Measurements from ENCODE around the gene TLE5. TPM values are rescaled to one million over a fixed set of nuclear protein-coding genes. Genes with fewer than 3 reads are reported as not detected.

Gene TLE5
- total and polyA plus RNA-seq, 9 of the 15 experiments (the other 6 are each of a cell fraction or from before 2014, with no cell fraction given) = 2.0 to 347 (median 235) TPM

DNA sequence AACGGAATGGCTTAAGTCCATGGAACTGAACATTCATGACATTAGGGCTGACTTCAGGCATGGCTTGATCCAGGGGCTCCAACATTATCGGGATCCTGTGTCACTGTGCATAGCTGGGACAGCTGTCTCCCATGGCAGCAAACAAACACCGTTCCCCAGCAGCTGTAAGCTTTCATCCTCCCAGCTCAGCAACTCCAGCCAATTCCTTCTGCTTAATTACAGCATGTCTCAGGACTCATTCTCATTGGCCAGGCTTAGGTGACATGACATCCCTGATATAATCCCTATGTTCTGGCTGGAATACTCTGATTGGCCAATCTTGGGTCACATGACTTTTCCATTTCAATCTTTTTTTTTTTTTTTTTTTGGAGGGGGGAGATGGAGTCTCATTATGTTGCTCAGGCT is 10.9 kb upstream of the TLE5 start (continued):
- peak; percentile 43 to 46; a peak in 3 of 4 replicates for TF ChIP-seq NRF1 (conservative IDR thresholded peaks at IDR 0.05 in 1 of 2, IDR thresholded peaks at IDR 0.05 in 1 of 2)
- no peak for TF ChIP-seq CBFA2T3 (IDR thresholded peaks at IDR 0.05)
- peak; percentile 48 for TF ChIP-seq SMAD1 (IDR thresholded peaks at IDR 0.05; ENCODE audit: low read depth, low read length, partially characterized antibody)
- peak; percentile 39; the same call in 1 of the 2 replicates for TF ChIP-seq ATF7 (IDR thresholded peaks at IDR 0.05)
- TF ChIP-seq POLR2A (conservative IDR thresholded peaks at IDR 0.05) = 0 out of 2 replicates have a peak, but pooled peaks have one; percentile 21
- no peak for TF ChIP-seq CCAR2 (IDR thresholded peaks at IDR 0.05; ENCODE audit: low read depth, low read length)
- TF ChIP-seq BCOR (IDR thresholded peaks at IDR 0.05) = peak; percentile 86
- TF ChIP-seq COPS2 (conservative IDR thresholded peaks at IDR 0.05) = no peak
- no peak for TF ChIP-seq CSDE1 (IDR thresholded peaks at IDR 0.05)
- TF ChIP-seq RAD51 (IDR thresholded peaks at IDR 0.05; ENCODE audit: borderline replicate concordance, low read depth) = peak; percentile 96
- TF ChIP-seq POLR2B (IDR thresholded peaks at IDR 0.05; ENCODE audit: low read depth, partially characterized antibody) = no peak
- TF ChIP-seq RFX5 (IDR thresholded peaks at IDR 0.05; ENCODE audit: low read depth, low read length) = 0 out of 2 replicates have a peak, but pooled peaks have one; percentile 24
- no peak for TF ChIP-seq ADNP (tag; IDR thresholded peaks at IDR 0.05)
- peak; percentile 51; the same call in 1 of the 2 replicates for TF ChIP-seq PHF21A (IDR thresholded peaks at IDR 0.05; ENCODE audit: borderline replicate concordance, low read depth)
- TF ChIP-seq, protein P1, sequence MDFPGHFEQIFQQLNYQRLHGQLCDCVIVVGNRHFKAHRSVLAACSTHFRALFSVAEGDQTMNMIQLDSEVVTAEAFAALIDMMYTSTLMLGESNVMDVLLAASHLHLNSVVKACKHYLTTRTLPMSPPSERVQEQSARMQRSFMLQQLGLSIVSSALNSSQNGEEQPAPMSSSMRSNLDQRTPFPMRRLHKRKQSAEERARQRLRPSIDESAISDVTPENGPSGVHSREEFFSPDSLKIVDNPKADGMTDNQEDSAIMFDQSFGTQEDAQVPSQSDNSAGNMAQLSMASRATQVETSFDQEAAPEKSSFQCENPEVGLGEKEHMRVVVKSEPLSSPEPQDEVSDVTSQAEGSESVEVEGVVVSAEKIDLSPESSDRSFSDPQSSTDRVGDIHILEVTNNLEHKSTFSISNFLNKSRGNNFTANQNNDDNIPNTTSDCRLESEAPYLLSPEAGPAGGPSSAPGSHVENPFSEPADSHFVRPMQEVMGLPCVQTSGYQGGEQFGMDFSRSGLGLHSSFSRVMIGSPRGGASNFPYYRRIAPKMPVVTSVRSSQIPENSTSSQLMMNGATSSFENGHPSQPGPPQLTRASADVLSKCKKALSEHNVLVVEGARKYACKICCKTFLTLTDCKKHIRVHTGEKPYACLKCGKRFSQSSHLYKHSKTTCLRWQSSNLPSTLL (IDR thresholded peaks at IDR 0.05) = no peak
- TF ChIP-seq, protein P2, sequence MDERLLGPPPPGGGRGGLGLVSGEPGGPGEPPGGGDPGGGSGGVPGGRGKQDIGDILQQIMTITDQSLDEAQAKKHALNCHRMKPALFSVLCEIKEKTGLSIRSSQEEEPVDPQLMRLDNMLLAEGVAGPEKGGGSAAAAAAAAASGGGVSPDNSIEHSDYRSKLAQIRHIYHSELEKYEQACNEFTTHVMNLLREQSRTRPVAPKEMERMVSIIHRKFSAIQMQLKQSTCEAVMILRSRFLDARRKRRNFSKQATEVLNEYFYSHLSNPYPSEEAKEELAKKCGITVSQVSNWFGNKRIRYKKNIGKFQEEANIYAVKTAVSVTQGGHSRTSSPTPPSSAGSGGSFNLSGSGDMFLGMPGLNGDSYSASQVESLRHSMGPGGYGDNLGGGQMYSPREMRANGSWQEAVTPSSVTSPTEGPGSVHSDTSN (CRISPR knock-in tag; IDR thresholded peaks at IDR 0.05; ENCODE audit: low read depth) = no peak
- TF ChIP-seq, protein P2 (tag; conservative IDR thresholded peaks at IDR 0.05; ENCODE audit: low read depth) = peak; percentile 60
- TF ChIP-seq FOXJ2 (tag; IDR thresholded peaks at IDR 0.05) = peak; percentile 98
- TF ChIP-seq RBM25 (IDR thresholded peaks at IDR 0.05; ENCODE audit: low read depth, low read length, severe bottlenecking) = peak; percentile 97
- no peak for TF ChIP-seq MAFF (IDR thresholded peaks at IDR 0.05; ENCODE audit: low read length)
- peak; percentile 23 for TF ChIP-seq SAP30 (IDR thresholded peaks at IDR 0.05; ENCODE audit: borderline replicate concordance, insufficient read depth, low read depth, low read length, poor library complexity, severe bottlenecking)
- TF ChIP-seq TOE1 (IDR thresholded peaks at IDR 0.05; ENCODE audit: borderline replicate concordance) = peak; percentile 99
- TF ChIP-seq TOE1 (CRISPR knock-in tag; IDR thresholded peaks at IDR 0.05; ENCODE audit: borderline replicate concordance, low read depth) = no peak
- peak; percentile 66 for TF ChIP-seq DACH1 (IDR thresholded peaks at IDR 0.05; ENCODE audit: partially characterized antibody)
- no peak for TF ChIP-seq SOX6 (IDR thresholded peaks at IDR 0.05)
- TF ChIP-seq, protein P3, sequence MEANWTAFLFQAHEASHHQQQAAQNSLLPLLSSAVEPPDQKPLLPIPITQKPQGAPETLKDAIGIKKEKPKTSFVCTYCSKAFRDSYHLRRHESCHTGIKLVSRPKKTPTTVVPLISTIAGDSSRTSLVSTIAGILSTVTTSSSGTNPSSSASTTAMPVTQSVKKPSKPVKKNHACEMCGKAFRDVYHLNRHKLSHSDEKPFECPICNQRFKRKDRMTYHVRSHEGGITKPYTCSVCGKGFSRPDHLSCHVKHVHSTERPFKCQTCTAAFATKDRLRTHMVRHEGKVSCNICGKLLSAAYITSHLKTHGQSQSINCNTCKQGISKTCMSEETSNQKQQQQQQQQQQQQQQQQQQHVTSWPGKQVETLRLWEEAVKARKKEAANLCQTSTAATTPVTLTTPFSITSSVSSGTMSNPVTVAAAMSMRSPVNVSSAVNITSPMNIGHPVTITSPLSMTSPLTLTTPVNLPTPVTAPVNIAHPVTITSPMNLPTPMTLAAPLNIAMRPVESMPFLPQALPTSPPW (CRISPR knock-in tag; IDR thresholded peaks at IDR 0.05) = no peak
- peak; percentile 88 for TF ChIP-seq RFX1 (IDR thresholded peaks at IDR 0.05)

Measured in K562 (cell line).